ENCODE measurements around the gene TUBGCP2. TPM values are rescaled to one million over a fixed set of nuclear protein-coding genes. Genes with fewer than 3 reads are reported as not detected.
"Not testable (repeated sequence)": the region's sequence is repeated elsewhere in the genome, so short reads cannot be mapped to it uniquely, and the experiment has no call there.

TUBGCP2 gene
- total RNA-seq, 4 donors from 2014 or later = 26.8 to 61.9 (median 44.4) TPM

GRCh38 chr10:133236401-133237240 is 72.1 kb downstream of the TUBGCP2 start:
- H3K4me3 ChIP-seq = peak overlapping the region in 1 of 2 donors; percentile 2
- H3K4me1 ChIP-seq = peaks cover 0 to 12% of the 10 kb centered on the region in 2 donors
- H3K27ac ChIP-seq = no peak overlapping the region
- H3K27me3 ChIP-seq = peaks cover 10 to 22% of the 10 kb centered on the region in 2 donors
- TF ChIP-seq CTCF (IDR thresholded peaks at IDR 0.05) (no peak), POLR2A (IDR thresholded peaks at IDR 0.05) (no peak)
- intact Hi-C loops (cut with DNase I; ENCODE audit: low total_unique reads) = no loop called here
- H3K9me3 ChIP-seq = no peaks in the 10 kb centered on the region
- DNase-seq = no peak
- H3K36me3 ChIP-seq = no peaks in the 10 kb centered on the region

GRCh38 chr10:133235932-133236331 is 72.7 kb downstream of the TUBGCP2 start:
- H3K27ac ChIP-seq = no peak overlapping the region
- no peak for DNase-seq
- no peaks in the 10 kb centered on the region for H3K36me3 ChIP-seq
- H3K27me3 ChIP-seq = peaks cover 10 to 27% of the 10 kb centered on the region in 2 donors
- TF ChIP-seq CTCF (IDR thresholded peaks at IDR 0.05) = no peak
- no peak for TF ChIP-seq POLR2A (IDR thresholded peaks at IDR 0.05)
- peaks cover 0 to 12% of the 10 kb centered on the region in 2 donors for H3K4me1 ChIP-seq
- no peaks in the 10 kb centered on the region for H3K9me3 ChIP-seq
- H3K4me3 ChIP-seq = no peak overlapping the region
- intact Hi-C loops (cut with DNase I; ENCODE audit: low total_unique reads) = no loop called here

DNA sequence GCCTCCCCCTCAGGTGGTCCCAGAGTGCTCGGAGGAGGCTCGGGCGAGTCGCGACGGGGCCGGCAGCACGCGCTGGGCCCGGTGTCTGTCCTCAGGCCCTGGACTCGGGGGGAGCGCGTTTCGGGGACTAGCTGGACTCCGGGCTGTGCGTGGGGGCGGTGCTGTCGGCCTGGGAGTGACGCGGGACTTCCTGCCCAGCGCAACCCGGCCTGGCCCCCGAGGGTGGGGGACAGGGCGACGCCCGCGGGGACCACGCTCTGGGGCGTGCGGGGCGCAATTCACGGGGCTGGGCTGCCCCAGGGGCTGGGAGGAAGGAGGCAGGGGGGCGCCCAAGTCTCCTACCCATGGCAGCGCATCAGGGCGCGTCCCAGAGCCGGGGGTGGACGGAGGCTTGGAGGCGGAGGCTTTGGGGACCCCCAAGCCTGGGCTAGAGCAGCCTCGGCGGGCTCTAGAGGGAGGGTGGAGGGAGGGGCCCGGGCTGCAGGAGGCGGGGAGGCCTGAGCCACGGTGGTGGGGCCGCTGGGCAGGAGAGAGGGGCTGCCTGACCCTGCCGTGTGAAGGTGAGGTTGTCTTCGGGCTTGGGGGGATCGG is 73.3 kb downstream of the TUBGCP2 start:
- Histone ChIP-seq H3K36me3 (no peaks in the 10 kb centered on the region), H3K4me1 (peaks cover 0 to 16% of the 10 kb centered on the region in 2 donors), H3K9me3 (no peaks in the 10 kb centered on the region), H3K27ac (no peak overlapping the region), H3K27me3 (peaks cover 10 to 27% of the 10 kb centered on the region in 2 donors), H3K4me3 (no peak overlapping the region)
- TF ChIP-seq CTCF (IDR thresholded peaks at IDR 0.05) (no peak), POLR2A (IDR thresholded peaks at IDR 0.05) (no peak)
- DNase-seq = no peak
- intact Hi-C loops (cut with DNase I; ENCODE audit: low total_unique reads) = no loop called here

DNA sequence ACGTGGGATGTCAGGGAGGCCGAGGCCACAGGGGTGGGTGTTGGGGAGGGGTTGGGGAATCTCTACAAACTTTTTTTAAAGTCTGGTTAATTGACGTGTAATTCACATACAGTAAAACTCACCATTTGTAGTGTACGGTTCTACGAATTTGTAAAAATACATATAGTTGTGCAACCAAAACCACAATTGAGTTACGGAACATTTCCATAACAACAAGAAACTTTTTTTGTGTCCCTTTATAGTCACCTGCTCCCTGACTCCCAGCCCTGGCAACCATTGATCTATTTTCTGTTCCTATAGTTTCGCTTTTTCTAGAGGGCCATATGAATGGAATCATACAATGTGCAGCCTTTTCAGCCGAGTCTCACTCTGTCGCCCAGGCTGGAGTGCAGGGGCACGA is 73.9 kb downstream of the TUBGCP2 start:
- H3K36me3 ChIP-seq; H3K27ac ChIP-seq; H3K4me3 ChIP-seq; H3K9me3 ChIP-seq; intact Hi-C loops (cut with DNase I; ENCODE audit: low total_unique reads); DNase-seq: not testable (repeated sequence)
- Histone ChIP-seq H3K4me1 (peaks cover 0 to 22% of the 10 kb centered on the region in 2 donors), H3K27me3 (peaks cover 13 to 27% of the 10 kb centered on the region in 2 donors)

GRCh38 chr10:133231946-133232574 is 76.6 kb downstream of the TUBGCP2 start:
- Histone ChIP-seq H3K4me1 (peaks cover 0 to 25% of the 10 kb centered on the region in 2 donors), H3K27ac (no peak overlapping the region), H3K36me3 (no peaks in the 10 kb centered on the region), H3K4me3 (no peak overlapping the region), H3K9me3 (no peaks in the 10 kb centered on the region), H3K27me3 (peaks cover 9 to 27% of the 10 kb centered on the region in 2 donors)
- no peak for DNase-seq
- no peak for TF ChIP-seq CTCF (IDR thresholded peaks at IDR 0.05)
- TF ChIP-seq POLR2A (IDR thresholded peaks at IDR 0.05) = no peak
- intact Hi-C loops (cut with DNase I; ENCODE audit: low total_unique reads) = no loop called here
